Type B pancreatic cell (in vitro differentiated cells): ENCODE measurements around the gene CENPP. TPM values are rescaled to one million over a fixed set of nuclear protein-coding genes. Genes with fewer than 3 reads are reported as not detected.

ENCODE experiments used
- DNase-seq: peaks from one replicate; pipeline ENCODE4 v3.0.0; 2021; ENCODE audit warnings: mixed read lengths; ENCODE audit not compliant: unreplicated experiment; ENCODE audit errors: extremely low spot score
- H3K27ac Mint-ChIP-seq: 2 replicates; pipeline ENCODE4 v1.8.0; 2021; ENCODE audit warnings: mild to moderate bottlenecking, mixed read lengths
- H3K27me3 Mint-ChIP-seq: 2 replicates; pipeline ENCODE4 v1.8.0; 2021; ENCODE audit warnings: mixed read lengths
- H3K36me3 Mint-ChIP-seq: 2 replicates; pipeline ENCODE4 v1.8.0; 2021; ENCODE audit warnings: mixed read lengths
- H3K4me1 Mint-ChIP-seq: one replicate; pipeline ENCODE4 v1.8.0; 2021; ENCODE audit warnings: mixed read lengths; ENCODE audit not compliant: unreplicated experiment
- H3K4me3 Mint-ChIP-seq: 2 replicates; pipeline ENCODE4 v1.8.0; 2021; ENCODE audit warnings: mild to moderate bottlenecking, mixed read lengths
- H3K9me3 Mint-ChIP-seq: 2 replicates; pipeline ENCODE4 v1.8.0; 2021; ENCODE audit warnings: mixed read lengths
- CTCF ChIP-seq: fragments of 200-600 bp; sonication (generic); conservative IDR thresholded peaks from 2 replicates; pipeline ENCODE4 v1.5.0; 2021; ENCODE audit warnings: antibody characterized with exemption, mild to moderate bottlenecking
- total RNA-seq: library from RNA; stranded (reverse); gene quantifications from 2 replicates; pipeline ENCODE4 v1.2.1, GENCODE V29; 2021; ENCODE audit warnings: low replicate concordance

The CENPP gene
- total RNA-seq, 1 donor from 2014 or later, result 7.6 TPM

DNA sequence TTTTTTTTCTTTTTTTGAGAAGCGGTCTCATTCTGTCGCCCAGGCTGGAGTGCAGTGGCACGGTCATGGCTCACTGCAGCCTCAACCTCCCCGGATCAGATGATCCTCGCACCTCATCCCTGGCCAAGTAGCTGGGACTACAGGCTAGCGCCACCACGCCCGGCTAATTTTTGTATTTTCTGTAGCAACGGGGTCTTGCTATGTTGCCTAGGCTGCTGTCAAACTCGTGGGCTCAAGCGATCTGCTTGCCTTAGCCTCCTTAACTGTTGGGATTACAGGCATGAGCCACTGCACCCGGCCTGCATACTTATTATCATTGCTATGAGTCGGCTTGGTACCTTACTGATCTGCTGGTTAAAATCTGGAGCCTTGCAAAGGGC lies 31.5 kb upstream of the CENPP start:
- Mint-ChIP-seq H3K27ac (peak overlapping the region; percentile 96), H3K4me3 (peak overlapping the region; percentile 95), H3K9me3 (no peaks in the 10 kb centered on the region), H3K36me3 (peaks cover 26% of the 10 kb centered on the region), H3K27me3 (no peaks in the 10 kb centered on the region), H3K4me1 (peaks cover 28% of the 10 kb centered on the region)
- TF ChIP-seq CTCF, result no peak
- no peak for DNase-seq

- Mint-ChIP-seq H3K27me3 (no peaks in the 10 kb centered on the region), H3K27ac (peak overlapping the region; percentile 96), H3K36me3 (peaks cover 17% of the 10 kb centered on the region), H3K9me3 (no peaks in the 10 kb centered on the region), H3K4me1 (peaks cover 28% of the 10 kb centered on the region), H3K4me3 (peak overlapping the region; percentile 12)
- no peak for DNase-seq
- TF ChIP-seq CTCF, result no peak
These were observed 30.4 kb upstream of the CENPP start for GRCh38 chr9:92295240-92295790.

GRCh38 chr9:92295827-92296258 lies 29.9 kb upstream of the CENPP start:
- Mint-ChIP-seq H3K9me3 (no peaks in the 10 kb centered on the region), H3K4me1 (peaks cover 28% of the 10 kb centered on the region), H3K27ac (peak overlapping the region; percentile 96), H3K27me3 (no peaks in the 10 kb centered on the region), H3K4me3 (peak overlapping the region; percentile 57), H3K36me3 (peaks cover 16% of the 10 kb centered on the region)
- no peak for DNase-seq
- no peak for TF ChIP-seq CTCF

DNA sequence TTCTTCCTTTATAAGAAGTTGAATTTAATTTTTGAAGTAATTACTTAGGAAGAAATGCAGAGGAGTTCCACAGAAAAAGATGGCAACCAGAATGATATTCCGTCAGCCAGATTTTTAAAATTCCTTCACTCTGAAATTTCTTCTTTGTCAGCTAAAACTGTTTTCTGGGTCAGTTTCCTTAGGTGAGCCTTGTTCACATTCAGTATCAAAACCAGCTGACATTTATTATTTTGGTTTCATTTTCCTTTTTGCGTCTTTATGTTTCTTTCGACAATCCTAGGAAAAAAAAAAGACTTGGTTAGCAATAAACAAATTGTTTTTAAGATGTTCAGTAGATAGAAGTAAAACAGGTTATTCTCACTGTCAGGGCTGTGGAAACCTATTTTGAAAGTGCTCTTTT lies 28.1 kb upstream of the CENPP start:
- no peak overlapping the region for H3K4me3 Mint-ChIP-seq
- no peak for TF ChIP-seq CTCF

GRCh38 chr9:92298036-92298435 lies 27.7 kb upstream of the CENPP start:
- Mint-ChIP-seq H3K27me3 (no peaks in the 10 kb centered on the region), H3K27ac (no peak overlapping the region), H3K36me3 (peaks cover 8% of the 10 kb centered on the region), H3K4me3 (no peak overlapping the region), H3K9me3 (no peaks in the 10 kb centered on the region), H3K4me1 (peaks cover 19% of the 10 kb centered on the region)
- no peak for DNase-seq
- no peak for TF ChIP-seq CTCF

More for the DNA sequence above, 28.1 kb upstream of the CENPP start:
- no peaks in the 10 kb centered on the region for H3K27me3 Mint-ChIP-seq
- peaks cover 12% of the 10 kb centered on the region for H3K36me3 Mint-ChIP-seq
- DNase-seq, result no peak
- no peak overlapping the region for H3K27ac Mint-ChIP-seq
- H3K9me3 Mint-ChIP-seq, result no peaks in the 10 kb centered on the region
- peaks cover 23% of the 10 kb centered on the region for H3K4me1 Mint-ChIP-seq

- no peak for DNase-seq
- Mint-ChIP-seq H3K9me3 (no peaks in the 10 kb centered on the region), H3K27ac (no peak overlapping the region), H3K36me3 (peaks cover 8% of the 10 kb centered on the region), H3K4me3 (no peak overlapping the region), H3K4me1 (peaks cover 12% of the 10 kb centered on the region), H3K27me3 (no peaks in the 10 kb centered on the region)
- no peak for TF ChIP-seq CTCF
These were observed 26.6 kb upstream of the CENPP start for GRCh38 chr9:92299116-92299515.
